ENCODE results near the gene VAV2. TPM values are rescaled to one million over a fixed set of nuclear protein-coding genes. Genes with fewer than 3 reads are reported as not detected.

Gene VAV2
- total and polyA plus RNA-seq, 2 of the 4 experiments (the other 2 are of a cell fraction), result 10.8 to 13.4 TPM

- no peak overlapping the region for H3K56ac ChIP-seq (ENCODE audit: extremely low read depth, insufficient read depth, low read length)
- no peak overlapping the region for H3K23ac ChIP-seq (ENCODE audit: low read depth, low read length)
- H3K27ac ChIP-seq (ENCODE audit: insufficient read depth, low read length), result no peak overlapping the region
- H3K14ac ChIP-seq (replicated peaks; ENCODE audit: low read depth, low read length), result no peak overlapping the region
- no peak overlapping the region for H3K4me2 ChIP-seq (ENCODE audit: low read depth, low read length)
- in situ Hi-C loops (cut with MboI; ENCODE audit: low sequenced_read_pairs), result no loop called here
- H3K4me1 ChIP-seq (ENCODE audit: control insufficient read depth, insufficient read depth, low read length), result no peaks in the 10 kb centered on the region; the same call in 1 of the 2 replicates
- H3K27me3 ChIP-seq (ENCODE audit: control insufficient read depth, insufficient read depth, low read length), result peaks cover 5% of the 10 kb centered on the region; the same call in 1 of the 2 replicates
- no peak overlapping the region for H3K18ac ChIP-seq (ENCODE audit: low read depth, low read length)
- intact Hi-C loops (cut with micrococcal nuclease), result no loop called here
- H2BK120ac ChIP-seq (ENCODE audit: low read depth, low read length), result no peak overlapping the region
- no peak overlapping the region for H4K91ac ChIP-seq (ENCODE audit: insufficient read depth, low read depth, low read length)
- POLR2A ChIA-PET (ENCODE audit: unreplicated experiment), result interaction anchor here (0.6 kb wide), 1 partner anchor 14 kb away, joined by 6 read pairs; no protein-coding TSS in a partner anchor
- H2AK5ac ChIP-seq (ENCODE audit: low read depth, low read length), result no peak overlapping the region
- no peak overlapping the region for H3K9ac ChIP-seq (ENCODE audit: low read depth, low read length)
- H4K20me1 ChIP-seq (ENCODE audit: insufficient read depth, low read length), result no peaks in the 10 kb centered on the region
- no peak overlapping the region for H2BK15ac ChIP-seq (ENCODE audit: low read depth, low read length)
- H3K4me3 ChIP-seq (ENCODE audit: insufficient read depth, low read depth, low read length), result no peak overlapping the region
- no peak overlapping the region for H4K8ac ChIP-seq (ENCODE audit: low read depth in 2 of 2, low read length in 2 of 2)
- no peak for ATAC-seq (ENCODE audit: low read depth)
- 78% methylated on average over 14 of the region's 20 CpGs; no CpG with 5 or more reads in 1 of the 2 experiments for WGBS, 2 experiments (ENCODE audit: extremely low coverage in 2 of 2, insufficient read length in 1 of 2)
- no peaks in the 10 kb centered on the region for H3K36me3 ChIP-seq (ENCODE audit: control insufficient read depth, insufficient read depth, low read length)
- H3K9me1 ChIP-seq (ENCODE audit: insufficient read depth, low read length), result no peaks in the 10 kb centered on the region; the same call in 1 of the 2 replicates
- no TSS peak for BruUV-seq (replicated peaks)
- no peak overlapping the region for H2BK20ac ChIP-seq (ENCODE audit: low read depth, low read length)
- H3K4ac ChIP-seq (ENCODE audit: low read depth, low read length), result no peak overlapping the region
- dilution Hi-C loops (cut with HindIII; ENCODE audit: low sequenced_read_pairs, unreplicated experiment), result loop anchor here (25.0 kb wide), 1 partner anchor 223 kb away; no protein-coding TSS in a partner anchor
- CTCF ChIA-PET, result interaction anchor here (1.5 kb wide), 1 partner anchor 228 kb away, joined by 3 read pairs; no protein-coding TSS in a partner anchor
- H3K79me1 ChIP-seq (ENCODE audit: low read depth in 1 of 2, low read length in 2 of 2), result no peaks in the 10 kb centered on the region
- DNase-seq, result no peak
- H2AFZ ChIP-seq (replicated peaks; ENCODE audit: low read length, poor library complexity), result no peak overlapping the region
- H3K9me3 ChIP-seq (ENCODE audit: control insufficient read depth, insufficient read depth, low read length), result peaks cover 7% of the 10 kb centered on the region
- no peak overlapping the region for H4K5ac ChIP-seq (ENCODE audit: low read depth, low read length)
- H2AK9ac ChIP-seq (replicated peaks; ENCODE audit: low read depth, low read length, poor library complexity), result no peak overlapping the region
- no peak overlapping the region for H2BK5ac ChIP-seq (ENCODE audit: low read depth, low read length, poor library complexity, severe bottlenecking)
- TF ChIP-seq CEBPB (IDR thresholded peaks at IDR 0.05; ENCODE audit: low read depth, low read length) (no peak), NFE2L2 (IDR thresholded peaks at IDR 0.05; ENCODE audit: low read depth, low read length) (no peak), CHD1 (IDR thresholded peaks at IDR 0.05; ENCODE audit: low read depth, low read length) (no peak), MAFK (IDR thresholded peaks at IDR 0.05; ENCODE audit: low read depth, low read length) (no peak), BHLHE40 (IDR thresholded peaks at IDR 0.05; ENCODE audit: low read depth, low read length) (no peak), RFX5 (IDR thresholded peaks at IDR 0.05; ENCODE audit: low read depth, low read length) (no peak), SMC3 (IDR thresholded peaks at IDR 0.05; ENCODE audit: low read depth, low read length) (no peak), USF2 (IDR thresholded peaks at IDR 0.05; ENCODE audit: low read depth, low read length) (no peak), MXI1 (IDR thresholded peaks at IDR 0.05; ENCODE audit: borderline replicate concordance, low read depth, low read length) (no peak), ELK1 (IDR thresholded peaks at IDR 0.05; ENCODE audit: borderline replicate concordance, low read depth, low read length) (no peak), POLR2A (IDR thresholded peaks at IDR 0.05; ENCODE audit: low read depth, low read length) (no peak), CTCF (conservative IDR thresholded peaks at IDR 0.05; ENCODE audit: low read depth, low read length) (no peak), MAZ (IDR thresholded peaks at IDR 0.05; ENCODE audit: borderline replicate concordance, low read depth, low read length) (no peak), FOS (IDR thresholded peaks at IDR 0.05; ENCODE audit: low read depth, low read length) (no peak)
These were observed 18.4 kb upstream of the VAV2 start for GRCh38 chr9:134010310-134011173.
